OCI-LY7 (cell line): ENCODE data around the gene GPR84. TPM values are rescaled to one million over a fixed set of nuclear protein-coding genes. Genes with fewer than 3 reads are reported as not detected.

ENCODE experiments used
- BruUV-seq: library from RNA; stranded (reverse); fragments of 400-500 nt; replicated peaks from 2 replicates; lab custom pipeline; 2021; lab: Mats Ljungman, UMichigan
- CTCF ChIA-PET: fragments of 300-600 bp; sonication (Branson Sonifier 250); formaldehyde crosslinking; loops from one replicate; lab custom pipeline; 2022; ENCODE audit warnings: antibody characterized with exemption; ENCODE audit not compliant: unreplicated experiment; lab: Charles Lee
- POLR2A ChIA-PET: fragments of 300-600 bp; sonication (Branson Sonifier 250); formaldehyde crosslinking; loops from one replicate; lab custom pipeline; 2022; ENCODE audit warnings: antibody characterized with exemption; lab: Charles Lee
- DNase-seq: peaks from one replicate; pipeline ENCODE4 v3.0.0-alpha.2; 2015; ENCODE audit warnings: low spot score
- H2AFZ ChIP-seq: fragments of 200-600 bp; sonication (generic), shearing (Covaris generic); 2 replicates; pipeline ENCODE4 v1.6.1; 2014; ENCODE audit warnings: mild to moderate bottlenecking, antibody characterized with exemption, low read length, moderate library complexity
- H3K27ac ChIP-seq: fragments of 200-600 bp; sonication (generic); 2 replicates; pipeline ENCODE4 v1.5.1; 2014; ENCODE audit warnings: mixed run types, low read depth, mild to moderate bottlenecking, moderate library complexity, low read length, inconsistent platforms; ENCODE audit not compliant: poor library complexity, severe bottlenecking
- H3K36me3 ChIP-seq: fragments of 200-600 bp; sonication (generic); 2 replicates; pipeline ENCODE4 v1.6.1; 2014; ENCODE audit warnings: mild to moderate bottlenecking, antibody characterized with exemption, low read length, moderate library complexity, mixed read lengths; ENCODE audit not compliant: insufficient read depth
- H3K4me1 ChIP-seq: fragments of 200-600 bp; sonication (generic); 2 replicates; pipeline ENCODE4 v1.5.1; 2014; ENCODE audit warnings: mild to moderate bottlenecking, low read length; ENCODE audit not compliant: insufficient read depth, poor library complexity, severe bottlenecking
- H3K4me2 ChIP-seq: fragments of 200-600 bp; sonication (generic); 2 replicates; pipeline ENCODE4 v1.6.1; 2014; ENCODE audit warnings: mild to moderate bottlenecking, low read length
- H3K4me3 ChIP-seq: fragments of 200-600 bp; sonication (generic); 2 replicates; pipeline ENCODE4 v1.5.1; 2014; ENCODE audit warnings: mild to moderate bottlenecking, low read depth, low read length; ENCODE audit not compliant: poor library complexity, severe bottlenecking
- H3K79me2 ChIP-seq: fragments of 200-600 bp; sonication (generic); 2 replicates; pipeline ENCODE4 v1.6.1; 2016; ENCODE audit warnings: low read depth, mild to moderate bottlenecking, low read length, moderate library complexity, mixed read lengths; ENCODE audit not compliant: insufficient read depth
- H3K9me2 ChIP-seq: fragments of 200-600 bp; sonication (generic); 2 replicates; pipeline ENCODE4 v1.6.1; 2016; ENCODE audit warnings: mild to moderate bottlenecking, low read length, mixed read lengths; ENCODE audit not compliant: insufficient read depth
- H3K9me3 ChIP-seq: fragments of 200-600 bp; sonication (generic); 2 replicates; pipeline ENCODE4 v1.6.1; 2014; ENCODE audit warnings: mild to moderate bottlenecking, mixed run types, low read length, mixed read lengths
- H4K20me1 ChIP-seq: fragments of 200-600 bp; sonication (generic); 2 replicates; pipeline ENCODE4 v1.6.1; 2014; ENCODE audit warnings: mild to moderate bottlenecking, antibody characterized with exemption, low read length, moderate library complexity, mixed read lengths; ENCODE audit not compliant: insufficient read depth
- CTCF ChIP-seq: fragments of 200-600 bp; sonication (generic); conservative IDR thresholded peaks from 2 replicates; pipeline ENCODE4 v1.5.1; 2014; ENCODE audit warnings: mild to moderate bottlenecking, antibody characterized with exemption, low read length, moderate library complexity, mixed read lengths
- EZH2phosphoT487 ChIP-seq: fragments of 200-600 bp; sonication (generic); IDR thresholded peaks from 2 replicates; pipeline ENCODE4 v1.6.1; 2018; ENCODE audit warnings: low read depth, borderline replicate concordance, mild to moderate bottlenecking, mixed run types, antibody characterized with exemption, low read length, moderate library complexity, mixed read lengths
- intact Hi-C: fragments of 100-400 bp; cut with micrococcal nuclease; formaldehyde crosslinking; loops from one replicate; pipeline ENCODE4 v1.10.0; 2022; ENCODE audit not compliant: unreplicated experiment
- total RNA-seq, 2 experiments: library from RNA; depleted of rRNA in 1 of 2; stranded (reverse); fragments of >200 nt in 1 of 2; shearing (Covaris generic) in 1 of 2; gene quantifications; 2 replicates each; pipeline ENCODE4 v1.2.3, GENCODE V29; 2014 to 2022

GPR84 gene
- total RNA-seq, 2 experiments from 2014 or later: 0.30 TPM; not detected in 1

GRCh38 chr12:54407183-54407905 lies 43.1 kb upstream of the GPR84 start:
- Histone ChIP-seq H3K4me3 (no peak overlapping the region), H3K36me3 (no peaks in the 10 kb centered on the region), H3K27ac (no peak overlapping the region), H3K9me3 (no peaks in the 10 kb centered on the region), H3K79me2 (no peaks in the 10 kb centered on the region), H3K9me2 (no peaks in the 10 kb centered on the region), H4K20me1 (no peaks in the 10 kb centered on the region), H3K4me2 (no peak overlapping the region), H3K4me1 (peaks cover 13% of the 10 kb centered on the region), H2AFZ (no peak overlapping the region)
- TF ChIP-seq EZH2phosphoT487 (no peak), CTCF (no peak)
- CTCF ChIA-PET: no interaction called here
- DNase-seq: no peak
- no TSS peak for BruUV-seq
- intact Hi-C loops: no loop called here
- POLR2A ChIA-PET: no interaction called here

DNA sequence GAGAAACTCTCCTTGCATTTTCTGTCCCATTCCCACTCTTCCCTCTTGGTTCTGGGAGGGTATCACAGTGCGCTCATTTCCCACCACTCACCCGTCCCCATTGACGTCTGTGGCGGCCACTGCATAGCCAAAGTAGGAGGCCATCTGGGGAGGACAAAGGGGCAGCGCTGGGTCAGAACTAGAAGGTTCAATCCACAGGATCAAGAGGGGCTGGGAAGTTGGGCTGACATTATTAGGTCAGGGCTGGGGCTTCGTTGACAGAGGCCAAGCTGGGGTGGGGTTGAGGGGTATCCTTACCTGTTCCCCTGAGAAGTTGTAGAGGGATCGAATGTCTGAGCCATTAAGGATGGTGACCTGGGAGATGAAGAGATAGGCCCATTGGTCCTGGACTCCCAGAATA lies 41.3 kb upstream of the GPR84 start:
- Histone ChIP-seq H3K4me2 (no peak overlapping the region), H3K4me3 (no peak overlapping the region), H4K20me1 (no peaks in the 10 kb centered on the region), H3K27ac (no peak overlapping the region), H3K36me3 (no peaks in the 10 kb centered on the region), H3K9me3 (no peaks in the 10 kb centered on the region), H2AFZ (no peak overlapping the region), H3K4me1 (no peaks in the 10 kb centered on the region), H3K9me2 (no peaks in the 10 kb centered on the region), H3K79me2 (no peaks in the 10 kb centered on the region)
- BruUV-seq: no TSS peak
- ChIA-PET CTCF (no interaction called here), POLR2A (no interaction called here)
- TF ChIP-seq EZH2phosphoT487: no peak
- no peak for TF ChIP-seq CTCF
- DNase-seq: no peak
- intact Hi-C loops: no loop called here

- ChIA-PET POLR2A (no interaction called here), CTCF (no interaction called here)
- Histone ChIP-seq H3K4me1 (no peaks in the 10 kb centered on the region), H4K20me1 (no peaks in the 10 kb centered on the region), H3K79me2 (no peaks in the 10 kb centered on the region), H2AFZ (no peak overlapping the region), H3K9me2 (no peaks in the 10 kb centered on the region), H3K4me3 (no peak overlapping the region), H3K27ac (no peak overlapping the region), H3K4me2 (no peak overlapping the region), H3K9me3 (no peaks in the 10 kb centered on the region), H3K36me3 (no peaks in the 10 kb centered on the region)
- BruUV-seq: no TSS peak
- no peak for TF ChIP-seq CTCF
- TF ChIP-seq EZH2phosphoT487: no peak
- DNase-seq: no peak
- intact Hi-C loops: no loop called here
These were observed 40.8 kb upstream of the GPR84 start for GRCh38 chr12:54405106-54405505.
